Measurements from ENCODE around the gene KLF15.

- TF ChIP-seq, protein P1, sequence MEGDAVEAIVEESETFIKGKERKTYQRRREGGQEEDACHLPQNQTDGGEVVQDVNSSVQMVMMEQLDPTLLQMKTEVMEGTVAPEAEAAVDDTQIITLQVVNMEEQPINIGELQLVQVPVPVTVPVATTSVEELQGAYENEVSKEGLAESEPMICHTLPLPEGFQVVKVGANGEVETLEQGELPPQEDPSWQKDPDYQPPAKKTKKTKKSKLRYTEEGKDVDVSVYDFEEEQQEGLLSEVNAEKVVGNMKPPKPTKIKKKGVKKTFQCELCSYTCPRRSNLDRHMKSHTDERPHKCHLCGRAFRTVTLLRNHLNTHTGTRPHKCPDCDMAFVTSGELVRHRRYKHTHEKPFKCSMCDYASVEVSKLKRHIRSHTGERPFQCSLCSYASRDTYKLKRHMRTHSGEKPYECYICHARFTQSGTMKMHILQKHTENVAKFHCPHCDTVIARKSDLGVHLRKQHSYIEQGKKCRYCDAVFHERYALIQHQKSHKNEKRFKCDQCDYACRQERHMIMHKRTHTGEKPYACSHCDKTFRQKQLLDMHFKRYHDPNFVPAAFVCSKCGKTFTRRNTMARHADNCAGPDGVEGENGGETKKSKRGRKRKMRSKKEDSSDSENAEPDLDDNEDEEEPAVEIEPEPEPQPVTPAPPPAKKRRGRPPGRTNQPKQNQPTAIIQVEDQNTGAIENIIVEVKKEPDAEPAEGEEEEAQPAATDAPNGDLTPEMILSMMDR (IDR thresholded peaks at IDR 0.05; ENCODE audit: poor library complexity, severe bottlenecking): no peak
- TF ChIP-seq TAF1 (IDR thresholded peaks at IDR 0.05; ENCODE audit: low read depth): no peak
- no peak for TF ChIP-seq POLR2AphosphoS5 (IDR thresholded peaks at IDR 0.05)
- no peak for TF ChIP-seq REST (IDR thresholded peaks at IDR 0.05; ENCODE audit: borderline replicate concordance)
- no peak for TF ChIP-seq EP300 (conservative IDR thresholded peaks at IDR 0.05; ENCODE audit: poor library complexity, severe bottlenecking)
- no peak for TF ChIP-seq SMC3 (conservative IDR thresholded peaks at IDR 0.05; ENCODE audit: poor library complexity)
- TF ChIP-seq EZH2 (IDR thresholded peaks at IDR 0.05; ENCODE audit: borderline replicate concordance, insufficient read depth, low read length, poor library complexity, severe bottlenecking): no peak
- TF ChIP-seq MXI1 (conservative IDR thresholded peaks at IDR 0.05; ENCODE audit: poor library complexity, severe bottlenecking): no peak
- TF ChIP-seq RAD21 (conservative IDR thresholded peaks at IDR 0.05): no peak
Measured at GRCh38 chr3:126314305-126314789, 42.9 kb downstream of the KLF15 start.

Data from neural cell (in vitro differentiated cells).